IMR-90 (cell line): ENCODE results near the gene CPN2.

ENCODE experiments used
- BHLHE40 ChIP-seq: fragments of 150-350 bp; IDR thresholded peaks from 2 replicates; pipeline ENCODE4 v1.6.1; 2016; ENCODE audit warnings: mild to moderate bottlenecking, low read depth, low read length
- CEBPB ChIP-seq: IDR thresholded peaks from 2 replicates; pipeline ENCODE4 v1.6.1; 2012; ENCODE audit warnings: low read depth, low read length, improper control_type of control experiment
- MAFK ChIP-seq: IDR thresholded peaks from 2 replicates; pipeline ENCODE4 v1.6.1; 2012; ENCODE audit warnings: low read depth, low read length, improper control_type of control experiment
- MXI1 ChIP-seq: IDR thresholded peaks from 2 replicates; pipeline ENCODE4 v1.6.1; 2012; ENCODE audit warnings: low read depth, mild to moderate bottlenecking, low read length, moderate library complexity, borderline replicate concordance
- NFE2L2 ChIP-seq: fragments of 150-350 bp; IDR thresholded peaks from 2 replicates; pipeline ENCODE4 v1.6.1; 2016; ENCODE audit warnings: low read depth, mild to moderate bottlenecking, low read length
- POLR2A ChIP-seq: IDR thresholded peaks from 2 replicates; pipeline ENCODE4 v1.6.1; 2012; ENCODE audit warnings: mild to moderate bottlenecking, low read depth, low read length
- RCOR1 ChIP-seq: IDR thresholded peaks from 2 replicates; pipeline ENCODE4 v1.6.1; 2012; ENCODE audit warnings: mild to moderate bottlenecking, low read length, improper control_type of control experiment; ENCODE audit not compliant: insufficient replicate concordance
- SMC3 ChIP-seq: fragments of 150-350 bp; IDR thresholded peaks from 2 replicates; pipeline ENCODE4 v1.6.1; 2016; ENCODE audit warnings: low read depth, mild to moderate bottlenecking, antibody characterized with exemption, low read length, moderate library complexity
- TF ChIP-seq, protein P1 (sequence below): conservative IDR thresholded peaks from 2 replicates; pipeline ENCODE4 v1.5.1; 2012; ENCODE audit warnings: mild to moderate bottlenecking, low read depth, low read length, improper control_type of control experiment

DNA sequence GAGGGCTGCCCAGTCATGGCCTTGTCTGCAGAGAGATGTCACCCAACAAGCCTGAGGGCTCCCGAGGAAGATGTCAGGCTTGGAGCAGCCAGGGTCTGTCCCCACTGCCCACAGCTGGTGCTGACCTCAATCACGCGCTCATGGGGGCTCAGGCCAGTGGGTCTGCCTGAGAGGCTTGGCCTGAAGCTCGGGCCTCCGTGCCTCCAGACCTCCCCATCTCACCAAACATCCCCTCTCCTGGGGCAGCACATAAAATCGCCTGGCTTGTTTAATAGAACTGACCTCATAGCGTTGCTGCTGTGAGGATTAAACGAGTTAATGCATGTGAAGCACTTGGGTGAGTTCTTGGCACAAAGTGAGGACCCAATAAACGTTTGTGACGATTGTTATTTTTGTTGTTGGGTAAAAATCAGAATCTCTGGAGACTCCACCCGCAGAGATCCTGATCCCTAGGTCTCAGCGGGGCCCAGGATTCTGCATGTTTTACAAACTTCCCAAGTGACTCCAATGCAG is 14.9 kb upstream of the CPN2 start:
- TF ChIP-seq, protein P1, sequence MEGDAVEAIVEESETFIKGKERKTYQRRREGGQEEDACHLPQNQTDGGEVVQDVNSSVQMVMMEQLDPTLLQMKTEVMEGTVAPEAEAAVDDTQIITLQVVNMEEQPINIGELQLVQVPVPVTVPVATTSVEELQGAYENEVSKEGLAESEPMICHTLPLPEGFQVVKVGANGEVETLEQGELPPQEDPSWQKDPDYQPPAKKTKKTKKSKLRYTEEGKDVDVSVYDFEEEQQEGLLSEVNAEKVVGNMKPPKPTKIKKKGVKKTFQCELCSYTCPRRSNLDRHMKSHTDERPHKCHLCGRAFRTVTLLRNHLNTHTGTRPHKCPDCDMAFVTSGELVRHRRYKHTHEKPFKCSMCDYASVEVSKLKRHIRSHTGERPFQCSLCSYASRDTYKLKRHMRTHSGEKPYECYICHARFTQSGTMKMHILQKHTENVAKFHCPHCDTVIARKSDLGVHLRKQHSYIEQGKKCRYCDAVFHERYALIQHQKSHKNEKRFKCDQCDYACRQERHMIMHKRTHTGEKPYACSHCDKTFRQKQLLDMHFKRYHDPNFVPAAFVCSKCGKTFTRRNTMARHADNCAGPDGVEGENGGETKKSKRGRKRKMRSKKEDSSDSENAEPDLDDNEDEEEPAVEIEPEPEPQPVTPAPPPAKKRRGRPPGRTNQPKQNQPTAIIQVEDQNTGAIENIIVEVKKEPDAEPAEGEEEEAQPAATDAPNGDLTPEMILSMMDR = no peak
- TF ChIP-seq MAFK (no peak), MXI1 (no peak), POLR2A (no peak), NFE2L2 (no peak), RCOR1 (no peak), SMC3 (no peak), BHLHE40 (no peak), CEBPB (no peak)
